Sciatic nerve (tissue), 2 donors: ENCODE results near the gene NPAS2. TPM values are rescaled to one million over a fixed set of nuclear protein-coding genes. Genes with fewer than 3 reads are reported as not detected.

ENCODE experiments used
- ATAC-seq: fragments of 200-7000 bp; cut with Tn5 transposase; one replicate; pipeline ENCODE4 v1.9.1; 2020; ENCODE audit warnings: mild to moderate bottlenecking, moderate library complexity
- DNase-seq: peaks from one replicate; pipeline ENCODE4 v3.0.0-alpha.2; 2020; ENCODE audit warnings: low spot score
- intact Hi-C: fragments of 100-400 bp; cut with DNase I; formaldehyde crosslinking; loops from one replicate; pipeline ENCODE4 v1.14.2; 2022
- total RNA-seq: library from RNA; stranded (reverse); fragmentation: NEBNext Ultra II Directional; extraction: Animal tissue kit (Norgen Biotek cat#: 25700); gene quantifications from one replicate; pipeline ENCODE4 v1.2.1, GENCODE V29; 2021
- donor health status: DM: no; HTN: no; CAD: no.
- donor health status: DM: no; HTN: no; CAD: no.

The NPAS2 gene
- total RNA-seq, 1 donor from 2014 or later, result 17.5 TPM

DNA sequence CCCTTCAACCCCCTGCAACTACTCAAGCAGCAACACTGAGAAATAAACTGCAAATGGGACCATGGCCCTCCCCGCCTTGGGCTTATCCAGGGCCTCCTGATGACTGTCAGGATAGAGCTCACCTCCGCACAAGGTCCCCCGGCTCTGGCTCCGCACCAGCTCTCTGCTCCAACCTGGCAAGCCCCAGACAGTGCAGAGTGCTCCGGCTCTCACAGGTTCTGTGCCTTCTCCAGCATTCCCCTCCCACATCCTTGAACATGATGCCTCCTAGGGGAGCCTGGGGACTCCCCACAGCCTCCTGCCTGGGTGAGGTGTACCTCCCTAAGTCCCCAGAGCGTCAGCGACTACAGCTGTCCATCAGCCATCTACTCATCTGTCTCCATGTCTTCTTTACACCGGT lies 26.7 kb upstream of the NPAS2 start:
- intact Hi-C loops, result no loop called here
- DNase-seq (no peak), ATAC-seq (no peak)

- ATAC-seq (no peak), DNase-seq (no peak)
- intact Hi-C loops, result no loop called here
Observed at GRCh38 chr2:100793982-100794381, 26.0 kb upstream of the NPAS2 start.

GRCh38 chr2:100796499-100797100 lies 23.3 kb upstream of the NPAS2 start:
- intact Hi-C loops, result no loop called here
- peak; percentile 83 for ATAC-seq

GRCh38 chr2:100799686-100800085 lies 20.3 kb upstream of the NPAS2 start:
- ATAC-seq, result no peak
- intact Hi-C loops, result no loop called here
- no peak for DNase-seq

More at GRCh38 chr2:100796499-100797100, 23.3 kb upstream of the NPAS2 start:
- no peak for DNase-seq

- intact Hi-C loops, result no loop called here
- ATAC-seq (peak; percentile 33), DNase-seq (no peak)
Observed at GRCh38 chr2:100800915-100801314, 19.0 kb upstream of the NPAS2 start.

DNA sequence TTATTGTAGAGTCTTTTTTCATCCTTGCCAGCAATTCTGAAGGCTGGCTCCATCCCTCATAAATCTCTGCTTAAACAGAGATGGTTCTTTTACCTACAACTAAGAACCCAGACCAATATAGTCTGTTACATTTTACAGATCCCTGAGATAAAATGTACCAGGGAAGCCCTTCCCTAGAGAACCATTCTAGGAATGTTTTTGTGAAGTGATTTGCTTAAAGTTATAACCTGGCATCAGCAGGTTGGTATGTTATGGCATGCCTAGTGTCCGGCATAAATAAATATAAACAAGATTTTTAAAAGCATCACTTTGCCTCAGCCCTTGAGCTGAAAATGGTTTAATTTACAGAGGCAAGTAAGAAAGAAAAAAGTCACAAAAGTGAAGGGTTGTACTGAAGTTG lies 18.5 kb upstream of the NPAS2 start:
- ATAC-seq (no peak), DNase-seq (no peak)
- intact Hi-C loops, result no loop called here

- DNase-seq, result no peak
- intact Hi-C loops, result no loop called here
- ATAC-seq, result no peak
Observed at GRCh38 chr2:100802066-100802465, 17.9 kb upstream of the NPAS2 start.

DNA sequence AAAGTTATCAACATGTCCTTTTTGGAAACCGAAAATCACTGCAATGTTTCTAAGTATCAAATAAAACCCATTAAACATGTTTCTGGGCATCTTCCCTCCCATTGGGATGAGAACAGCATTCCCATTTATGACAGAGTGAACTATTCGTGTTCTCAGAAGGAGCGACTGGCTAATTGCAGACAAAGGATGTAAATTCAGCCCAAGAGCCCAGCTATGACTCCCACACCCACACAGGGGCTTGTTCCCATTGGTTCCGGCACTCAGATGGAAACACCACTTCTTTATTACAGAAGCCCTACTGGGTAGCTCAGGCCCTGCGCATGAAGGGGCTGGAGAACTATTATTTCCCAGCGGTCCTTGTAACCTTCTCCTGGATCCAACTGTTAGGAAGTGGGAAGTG lies 16.6 kb upstream of the NPAS2 start:
- ATAC-seq (no peak), DNase-seq (no peak)
- intact Hi-C loops, result no loop called here

DNA sequence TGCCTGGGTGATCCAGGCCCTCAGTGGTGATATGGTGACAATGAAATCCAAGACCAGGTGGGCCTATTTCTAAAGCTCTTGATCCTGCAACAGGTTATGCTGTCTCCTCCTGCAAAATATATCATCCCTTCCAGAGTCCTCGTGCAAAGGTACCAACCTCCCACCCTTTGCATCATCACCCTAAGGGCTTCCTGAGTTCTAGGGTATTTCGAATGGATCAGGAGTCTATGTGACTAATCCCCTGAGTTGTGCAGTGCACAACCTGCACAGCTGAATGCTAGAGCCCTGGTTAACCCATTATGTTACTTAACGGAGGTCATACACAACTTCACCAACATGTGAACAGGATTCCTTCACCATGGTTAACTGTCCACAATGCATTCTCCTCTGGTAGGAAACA lies 13.4 kb upstream of the NPAS2 start:
- no peak for ATAC-seq
- no peak for DNase-seq
- intact Hi-C loops, result no loop called here

- intact Hi-C loops, result no loop called here
- DNase-seq (no peak), ATAC-seq (no peak)
Observed at GRCh38 chr2:100807707-100808106, 12.2 kb upstream of the NPAS2 start.

DNA sequence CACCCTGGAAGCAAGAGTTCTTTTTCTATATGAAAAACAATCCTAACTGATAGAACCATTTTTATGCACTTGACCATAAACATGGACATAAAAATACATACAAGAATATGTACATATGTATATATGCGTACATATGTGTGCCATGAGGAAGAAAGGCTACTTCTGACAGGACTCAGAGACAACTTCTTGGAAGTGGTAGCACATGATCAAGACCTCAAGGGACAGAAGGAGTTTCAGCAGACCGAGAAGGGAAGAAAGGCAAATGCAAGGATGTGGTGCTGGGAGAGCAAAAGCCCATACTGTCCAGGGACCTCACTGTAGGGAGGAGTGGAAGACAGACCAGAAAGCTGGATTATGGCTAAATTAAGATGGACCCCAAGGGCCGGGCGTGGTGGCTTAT lies 11.4 kb upstream of the NPAS2 start:
- intact Hi-C loops, result no loop called here

DNA sequence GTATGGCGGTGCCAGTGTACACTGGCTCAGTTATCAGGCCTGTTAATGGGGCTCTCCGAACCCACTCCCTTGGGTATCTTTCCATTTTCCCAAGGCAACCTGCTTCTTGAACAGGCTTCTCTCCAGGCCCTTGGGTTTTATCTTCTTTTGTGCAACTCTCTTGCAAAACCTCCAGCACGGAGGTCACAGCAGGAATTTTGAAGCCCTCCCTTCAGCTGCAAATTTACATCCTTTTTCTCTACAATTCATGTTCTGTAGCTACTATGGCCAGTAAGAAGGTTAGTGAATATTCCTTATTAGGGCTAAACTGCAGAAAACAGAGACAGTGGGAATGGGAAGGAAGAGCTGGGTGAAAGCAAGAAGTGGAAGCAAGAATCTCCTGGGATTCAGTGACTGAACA lies 10.4 kb upstream of the NPAS2 start:
- ATAC-seq, result no peak
- intact Hi-C loops, result no loop called here

More for the DNA sequence above, 11.4 kb upstream of the NPAS2 start:
- ATAC-seq (no peak), DNase-seq (no peak)

GRCh38 chr2:100810603-100811145 lies 9.3 kb upstream of the NPAS2 start:
- ATAC-seq, result no peak
- DNase-seq, result no peak
- intact Hi-C loops, result no loop called here

More for the DNA sequence above, 10.4 kb upstream of the NPAS2 start:
- DNase-seq, result no peak

- ATAC-seq (no peak), DNase-seq (no peak)
- intact Hi-C loops, result no loop called here
Observed at GRCh38 chr2:100812116-100812515, 7.8 kb upstream of the NPAS2 start.

- no peak for ATAC-seq
- intact Hi-C loops, result no loop called here
- DNase-seq, result no peak
Observed at GRCh38 chr2:100812573-100812972, 7.4 kb upstream of the NPAS2 start.

DNA sequence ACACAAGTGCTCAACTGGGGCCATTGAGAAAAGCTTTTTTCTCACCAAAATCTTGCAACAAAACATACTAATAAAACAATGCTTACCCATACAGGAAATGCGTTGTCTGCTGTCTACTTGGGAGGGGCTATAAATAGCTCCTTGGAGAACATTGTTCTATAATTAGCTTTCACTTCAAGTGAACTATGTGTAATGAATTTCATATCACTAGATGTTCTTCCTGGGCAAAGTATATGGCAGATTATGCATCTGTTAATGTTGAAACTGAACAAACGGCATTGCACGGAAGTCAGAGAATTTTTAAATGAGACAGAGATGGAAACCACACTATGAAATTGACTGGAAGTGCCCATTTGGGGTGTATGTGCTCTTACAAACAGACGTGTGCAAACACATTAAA lies 6.4 kb upstream of the NPAS2 start:
- intact Hi-C loops, result no loop called here
- DNase-seq (no peak), ATAC-seq (no peak)

GRCh38 chr2:100814043-100814442 lies 5.9 kb upstream of the NPAS2 start:
- ATAC-seq (no peak), DNase-seq (no peak)
- intact Hi-C loops, result no loop called here

DNA sequence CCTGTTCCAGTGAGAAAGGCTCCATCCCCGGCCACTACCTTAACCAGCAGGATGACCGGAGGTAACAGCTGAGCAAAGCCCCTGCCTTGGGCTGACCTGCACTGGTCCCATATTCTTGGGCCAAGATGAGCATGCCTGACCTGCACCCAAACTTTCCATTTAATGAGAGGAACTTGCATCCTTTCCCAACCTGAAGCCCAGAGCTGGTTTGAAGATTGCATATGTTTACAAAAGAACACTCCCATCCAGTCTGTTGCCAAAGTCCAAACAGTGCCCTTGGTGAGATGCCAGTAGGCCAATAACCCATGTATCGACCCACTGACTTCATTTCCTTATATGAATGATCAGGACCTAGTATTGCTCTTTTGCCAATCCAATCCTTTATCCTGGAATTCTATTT lies 5.5 kb upstream of the NPAS2 start:
- no peak for ATAC-seq
- DNase-seq, result no peak
- intact Hi-C loops, result no loop called here

DNA sequence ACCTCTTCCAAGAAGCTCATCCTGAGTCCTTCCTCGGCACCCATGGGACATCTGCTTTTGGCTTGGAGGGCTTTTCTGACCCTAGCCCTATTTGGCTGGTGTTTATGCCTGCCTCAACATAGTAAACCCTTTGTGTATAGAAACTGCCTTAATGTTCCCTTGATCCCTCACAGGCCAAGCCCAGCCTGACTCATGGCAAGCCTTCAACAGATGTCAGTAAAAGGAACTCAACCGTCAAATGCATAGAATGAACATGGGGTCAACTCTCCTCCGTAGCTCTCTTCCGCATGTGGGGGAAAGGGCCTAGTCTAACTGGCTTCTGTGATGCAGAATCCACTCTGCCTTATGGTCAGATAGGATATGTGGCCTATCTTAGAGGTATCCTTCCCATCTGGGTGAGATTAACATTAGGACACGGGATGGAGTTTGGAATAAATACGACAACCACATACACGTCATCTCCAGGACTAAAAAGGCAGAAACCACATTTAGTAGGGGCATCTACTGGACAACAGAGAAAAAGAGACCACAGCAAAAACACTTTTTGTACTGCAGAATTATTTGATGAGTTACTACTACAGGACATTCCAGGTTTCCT lies 2.5 kb upstream of the NPAS2 start:
- intact Hi-C loops, result no loop called here
- DNase-seq (no peak), ATAC-seq (no peak)

- ATAC-seq (peak; percentile 74), DNase-seq (peak; percentile 65)
- intact Hi-C loops, result no loop called here
Observed at GRCh38 chr2:100818003-100818605, 1.8 kb upstream of the NPAS2 start.
